HepG2 (cell line): ENCODE data around the gene LRRFIP2. TPM values are rescaled to one million over a fixed set of nuclear protein-coding genes. Genes with fewer than 3 reads are reported as not detected.

ENCODE experiments used
- ATAC-seq: fragments of 200-7000 bp; cut with Tn5 transposase; 3 replicates; pipeline ENCODE4 v1.9.1; 2020; ENCODE audit warnings: mild to moderate bottlenecking, moderate library complexity
- BruUV-seq: library from RNA; stranded (reverse); fragments of 400-500 nt; replicated peaks from 2 replicates; lab custom pipeline; 2021; lab: Mats Ljungman, UMichigan
- CTCF ChIA-PET: fragments of 300-600 bp; formaldehyde crosslinking; extraction: SDS; loops from one replicate; lab custom pipeline; 2021; ENCODE audit warnings: low total read pairs, inconsistent platforms, low intra/inter-chr PET ratio; lab: Yijun Ruan, JAX
- POLR2A ChIA-PET: fragments of 350-600 bp; sonication (Branson Sonifier 250); formaldehyde crosslinking; loops from one replicate; lab custom pipeline; 2020; ENCODE audit warnings: antibody characterized with exemption, inconsistent platforms; lab: Yijun Ruan, JAX
- DNase-seq: peaks from one replicate; pipeline ENCODE4 v3.0.0-alpha.2; 2015; ENCODE audit warnings: low spot score
- FAIRE-seq: peaks from 3 replicates; lab custom pipeline; 2011; peaks lifted over from hg19 to GRCh38; lab: Jason Lieb, UNC
- H2AFZ ChIP-seq: one replicate; pipeline ENCODE4 v1.6.1; 2011; ENCODE audit warnings: low read length, inconsistent platforms
- H3K27ac ChIP-seq: fragments of 300-600 bp; 3 replicates; pipeline ENCODE4 v1.8.0; 2011; ENCODE audit warnings: mixed run types, mild to moderate bottlenecking, mixed read lengths, low read length, inconsistent platforms; ENCODE audit not compliant: insufficient read depth; ENCODE audit errors: extremely low read length
- H3K27me3 ChIP-seq, 2 experiments: fragments of 200-600 bp in 1 of 2; 2 replicates in 1 of 2; 3 replicates in 1 of 2; pipeline versions ENCODE4 v1.6.0 to v1.8.0; 2011; ENCODE audit warnings: low read length in 2 of 2, mild to moderate bottlenecking in 2 of 2, moderate library complexity in 2 of 2, inconsistent platforms in 1 of 2; ENCODE audit not compliant: insufficient read depth in 2 of 2, control insufficient read depth in 1 of 2
- H3K36me3 ChIP-seq, 2 experiments: fragments of 200-600 bp in 1 of 2; replicated peaks in 1 of 2; 2 replicates in 1 of 2; 3 replicates in 1 of 2; pipeline versions ENCODE4 v1.5.1 to v1.8.0; 2011; ENCODE audit warnings: low read length in 2 of 2, inconsistent platforms in 1 of 2; ENCODE audit not compliant: insufficient read depth in 2 of 2, control insufficient read depth in 1 of 2
- H3K4me1 ChIP-seq: 2 replicates; pipeline ENCODE4 v1.5.1; 2012; ENCODE audit warnings: low read length, inconsistent platforms; ENCODE audit not compliant: insufficient read depth
- H3K4me2 ChIP-seq: 2 replicates; pipeline ENCODE4 v1.6.0; 2011; ENCODE audit warnings: low read depth, low read length, inconsistent platforms
- H3K4me3 ChIP-seq, 3 experiments: fragments of 200-600 bp in 1 of 3; sonication (generic), shearing (Covaris generic) in 1 of 3; replicated peaks in 1 of 3; 2 replicates each; pipeline ENCODE4 v1.5.1; 2011 to 2016; ENCODE audit warnings: low read length in 3 of 3, inconsistent platforms in 2 of 3, low read depth in 2 of 3, mild to moderate bottlenecking in 2 of 3, control low read depth in 1 of 3, mixed read lengths in 1 of 3; ENCODE audit not compliant: insufficient read depth in 1 of 3
- H3K79me2 ChIP-seq: one replicate; pipeline ENCODE4 v1.6.1; 2011; ENCODE audit warnings: low read length, inconsistent platforms; ENCODE audit not compliant: insufficient read depth
- H3K9ac ChIP-seq: 2 replicates; pipeline ENCODE4 v1.6.0; 2011; ENCODE audit warnings: mild to moderate bottlenecking, low read depth, low read length, inconsistent platforms; ENCODE audit not compliant: insufficient read depth
- H3K9me3 ChIP-seq: 2 replicates; pipeline ENCODE4 v1.5.1; 2012; ENCODE audit warnings: mild to moderate bottlenecking, low read length
- H4K20me1 ChIP-seq: 2 replicates; pipeline ENCODE4 v1.6.0; 2011; ENCODE audit warnings: inconsistent platforms, mild to moderate bottlenecking, low read length, moderate library complexity; ENCODE audit not compliant: insufficient read depth
- ARHGAP35 ChIP-seq: sonication (generic); formaldehyde crosslinking; IDR thresholded peaks from 2 replicates; pipeline ENCODE4 v1.9.0; 2022; ENCODE audit warnings: mild to moderate bottlenecking, inconsistent platforms, moderate library complexity, missing genetic modification reagents, borderline replicate concordance
- JUNB ChIP-seq: sonication (generic); formaldehyde crosslinking; IDR thresholded peaks from 2 replicates; pipeline ENCODE4 v1.8.0; 2022; ENCODE audit warnings: missing genetic modification reagents, mild to moderate bottlenecking, borderline replicate concordance
- MTA3 ChIP-seq: sonication (generic); formaldehyde crosslinking; IDR thresholded peaks from 2 replicates; pipeline ENCODE4 v1.4.0; 2020; ENCODE audit warnings: missing genetic modification reagents
- ZFX ChIP-seq: sonication (generic); formaldehyde crosslinking; IDR thresholded peaks from 2 replicates; pipeline ENCODE4 v1.4.0; 2020; ENCODE audit warnings: mild to moderate bottlenecking, low read depth, missing genetic modification reagents, moderate library complexity
- ZNF383 ChIP-seq: sonication (generic); formaldehyde crosslinking; IDR thresholded peaks from 2 replicates; pipeline ENCODE4 v1.4.0; 2020; ENCODE audit warnings: missing genetic modification reagents, mild to moderate bottlenecking, borderline replicate concordance
- ZNF660 ChIP-seq: sonication (generic); formaldehyde crosslinking; IDR thresholded peaks from 2 replicates; pipeline ENCODE4 v1.5.1; 2020; ENCODE audit warnings: mild to moderate bottlenecking, low read depth, missing genetic modification reagents, borderline replicate concordance
- ZNF713 ChIP-seq: sonication (generic); formaldehyde crosslinking; IDR thresholded peaks from 2 replicates; pipeline ENCODE4 v1.4.0; 2020; ENCODE audit warnings: mild to moderate bottlenecking, missing genetic modification reagents
- WGBS: methylation state at CpG from one replicate; pipeline ENCODE4 v1.1.6; 2017; ENCODE audit warnings: low lambda C conversion rate; 5-methylcytosine and 5-hydroxymethylcytosine counted together
- in situ Hi-C: cut with HindIII; loops from 2 replicates; pipeline ENCODE4 v1.10.0; 2017; ENCODE audit warnings: low pct_unique_long_range_greater_than_20kb; ENCODE audit not compliant: extremely low pct_ligation_motif_present
- intact Hi-C: fragments of 100-400 bp; cut with micrococcal nuclease; formaldehyde crosslinking; loops from one replicate; pipeline ENCODE4 v1.10.0; 2022; ENCODE audit not compliant: unreplicated experiment
- polyA plus RNA-seq, 8 experiments: library from polyadenylated mRNA; depleted of rRNA in 3 of 8; stranded (reverse) in 7 of 8; unstranded in 1 of 8; fragments of >200 nt; fragmentation: Illumina TruSeq in 4 of 8; extraction: Trizol in 4 of 8; gene quantifications; 2 replicates each; pipeline versions ENCODE4 v1.2.1 to v1.2.3, GENCODE V29; 2011 to 2016; ENCODE audit warnings: low read depth in 4 of 8, missing spikeins in 1 of 8, mixed read lengths in 1 of 8; ENCODE audit not compliant: insufficient read depth in 1 of 8
- total RNA-seq, 5 experiments: library from RNA; depleted of rRNA; stranded (reverse); fragments of >200 nt; fragmentation: Illumina TruSeq; extraction: Trizol; gene quantifications; 2 replicates each; pipeline ENCODE4 v1.2.3, GENCODE V29; 2016; ENCODE audit warnings: low read depth in 1 of 5
- TF ChIP-seq, protein P1 (sequence below): sonication (generic); formaldehyde crosslinking; IDR thresholded peaks from 2 replicates; pipeline ENCODE4 v1.5.0; 2020; ENCODE audit warnings: mild to moderate bottlenecking, missing genetic modification reagents

LRRFIP2 gene
- total and polyA plus RNA-seq, 2 of the 13 experiments (the other 11 are each of a cell fraction or from before 2014, with no cell fraction given) = 13.5 to 32.2 TPM

DNA sequence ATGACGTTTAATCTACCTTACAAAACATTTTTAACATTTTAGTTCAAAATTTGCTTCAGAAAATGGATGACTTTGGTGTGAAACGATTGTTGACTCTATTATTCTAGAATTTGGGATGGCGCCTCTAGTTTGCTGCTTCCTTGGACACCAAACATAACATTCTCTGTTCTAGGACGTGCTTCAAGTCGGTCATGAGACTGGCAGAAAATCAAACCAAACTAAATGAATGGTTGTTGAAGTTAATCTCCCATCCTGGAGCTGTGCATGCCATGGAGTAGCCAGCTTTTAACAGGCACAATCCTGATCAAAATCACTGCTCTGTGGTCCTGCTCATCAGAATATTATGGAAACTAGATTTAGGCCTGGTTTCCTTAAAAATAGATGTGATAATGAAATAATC, 9.6 kb upstream of the LRRFIP2 start:
- H3K4me3 ChIP-seq = no peak overlapping the region
- no peak overlapping the region for H3K9ac ChIP-seq
- TF ChIP-seq ZNF383 (CRISPR knock-in tag) (no peak), ZNF713 (CRISPR knock-in tag) (no peak), JUNB (CRISPR knock-in tag) (no peak), ZNF660 (CRISPR knock-in tag) (no peak), MTA3 (no peak), ARHGAP35 (CRISPR knock-in tag) (no peak), ZFX (no peak)
- TF ChIP-seq, protein P1, sequence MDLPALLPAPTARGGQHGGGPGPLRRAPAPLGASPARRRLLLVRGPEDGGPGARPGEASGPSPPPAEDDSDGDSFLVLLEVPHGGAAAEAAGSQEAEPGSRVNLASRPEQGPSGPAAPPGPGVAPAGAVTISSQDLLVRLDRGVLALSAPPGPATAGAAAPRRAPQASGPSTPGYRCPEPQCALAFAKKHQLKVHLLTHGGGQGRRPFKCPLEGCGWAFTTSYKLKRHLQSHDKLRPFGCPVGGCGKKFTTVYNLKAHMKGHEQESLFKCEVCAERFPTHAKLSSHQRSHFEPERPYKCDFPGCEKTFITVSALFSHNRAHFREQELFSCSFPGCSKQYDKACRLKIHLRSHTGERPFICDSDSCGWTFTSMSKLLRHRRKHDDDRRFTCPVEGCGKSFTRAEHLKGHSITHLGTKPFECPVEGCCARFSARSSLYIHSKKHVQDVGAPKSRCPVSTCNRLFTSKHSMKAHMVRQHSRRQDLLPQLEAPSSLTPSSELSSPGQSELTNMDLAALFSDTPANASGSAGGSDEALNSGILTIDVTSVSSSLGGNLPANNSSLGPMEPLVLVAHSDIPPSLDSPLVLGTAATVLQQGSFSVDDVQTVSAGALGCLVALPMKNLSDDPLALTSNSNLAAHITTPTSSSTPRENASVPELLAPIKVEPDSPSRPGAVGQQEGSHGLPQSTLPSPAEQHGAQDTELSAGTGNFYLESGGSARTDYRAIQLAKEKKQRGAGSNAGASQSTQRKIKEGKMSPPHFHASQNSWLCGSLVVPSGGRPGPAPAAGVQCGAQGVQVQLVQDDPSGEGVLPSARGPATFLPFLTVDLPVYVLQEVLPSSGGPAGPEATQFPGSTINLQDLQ (CRISPR knock-in tag) = no peak
- H3K27me3 ChIP-seq = no peaks in the 10 kb centered on the region
- no peak overlapping the region for H3K27ac ChIP-seq
- no peak overlapping the region for H3K4me2 ChIP-seq
- in situ Hi-C loops = no loop called here
- ATAC-seq (no peak), FAIRE-seq (no peak), DNase-seq (no peak)
- 65% methylated on average over 5 of the region's 5 CpGs for WGBS
- H2AFZ ChIP-seq = no peak overlapping the region
- peaks cover 9% of the 10 kb centered on the region for H3K4me1 ChIP-seq
- ChIA-PET CTCF (no interaction called here), POLR2A (no interaction called here)
- H3K9me3 ChIP-seq = no peaks in the 10 kb centered on the region
- H3K79me2 ChIP-seq = peaks cover under 1% of the 10 kb centered on the region
- no TSS peak for BruUV-seq
- H3K36me3 ChIP-seq = no peaks in the 10 kb centered on the region
- intact Hi-C loops = no loop called here
- H4K20me1 ChIP-seq = no peaks in the 10 kb centered on the region
